HG03439 (cell line): ENCODE results near the gene CLSTN2.

Experiments
- ATAC-seq: cut with Tn5 transposase; IDR thresholded peaks from one replicate; pipeline ENCODE4 v1.9.1; 2021; ENCODE audit warnings: mild to moderate bottlenecking, moderate library complexity; ENCODE audit not compliant: unreplicated experiment

The CLSTN2 gene

DNA sequence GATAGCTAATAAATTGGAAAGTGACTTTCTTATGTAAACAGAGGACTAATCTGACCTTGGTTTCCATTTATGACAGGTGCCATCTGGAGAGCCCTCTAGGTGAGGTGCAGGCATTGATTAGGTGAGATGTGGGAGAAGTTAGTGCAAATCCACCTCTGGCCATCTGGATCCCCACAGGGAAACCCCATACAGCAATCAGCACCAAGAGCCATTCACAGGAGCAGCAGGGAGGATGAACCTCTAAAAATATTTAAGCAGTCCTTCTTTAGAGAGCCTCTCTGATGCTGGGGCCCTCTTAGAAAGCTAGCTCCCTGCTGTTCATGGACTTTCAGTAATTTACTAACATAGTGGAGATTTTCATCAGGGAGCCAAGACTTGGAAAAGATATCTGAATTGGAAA, 69.3 kb downstream of the CLSTN2 start:
- ATAC-seq: no peak

DNA sequence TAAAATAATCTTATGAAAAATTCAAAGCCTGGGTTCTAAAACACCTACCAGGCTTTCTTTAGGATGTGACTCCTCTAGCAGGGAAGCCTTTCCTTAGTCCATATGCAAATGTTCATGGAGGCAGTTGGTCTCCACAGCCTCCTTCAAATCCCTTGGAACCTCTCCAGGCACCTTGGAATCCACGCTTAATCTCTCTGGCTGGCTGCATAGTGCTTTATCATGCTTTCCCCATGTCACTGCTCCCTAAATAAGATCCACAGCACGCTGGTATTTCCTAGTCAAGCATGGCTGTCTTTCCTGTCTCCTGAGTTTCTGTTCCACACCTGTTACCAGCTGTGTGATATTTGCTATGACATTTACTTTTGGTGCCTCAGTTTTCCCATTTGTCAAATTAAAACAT, 71.3 kb downstream of the CLSTN2 start:
- ATAC-seq: no peak

DNA sequence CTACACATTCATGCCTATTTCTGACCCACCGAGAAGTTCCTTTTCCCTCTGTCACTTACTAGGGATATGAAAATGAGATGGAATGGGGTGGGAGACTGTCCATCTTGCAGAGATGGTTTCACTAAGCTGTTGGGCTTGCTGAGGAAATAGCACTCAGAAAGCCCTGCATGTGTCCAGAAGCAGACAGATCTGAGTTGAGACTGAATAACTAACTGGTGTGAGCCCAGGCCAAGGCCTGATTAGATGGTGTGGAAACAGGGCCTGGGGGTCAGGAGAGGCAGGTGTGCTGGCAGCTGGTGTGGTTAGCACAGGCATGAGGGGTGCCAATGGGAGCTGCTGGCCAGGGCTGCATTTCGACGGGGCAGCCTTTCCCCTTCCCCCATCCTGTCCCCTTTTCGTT, 72.1 kb downstream of the CLSTN2 start:
- ATAC-seq: no peak

DNA sequence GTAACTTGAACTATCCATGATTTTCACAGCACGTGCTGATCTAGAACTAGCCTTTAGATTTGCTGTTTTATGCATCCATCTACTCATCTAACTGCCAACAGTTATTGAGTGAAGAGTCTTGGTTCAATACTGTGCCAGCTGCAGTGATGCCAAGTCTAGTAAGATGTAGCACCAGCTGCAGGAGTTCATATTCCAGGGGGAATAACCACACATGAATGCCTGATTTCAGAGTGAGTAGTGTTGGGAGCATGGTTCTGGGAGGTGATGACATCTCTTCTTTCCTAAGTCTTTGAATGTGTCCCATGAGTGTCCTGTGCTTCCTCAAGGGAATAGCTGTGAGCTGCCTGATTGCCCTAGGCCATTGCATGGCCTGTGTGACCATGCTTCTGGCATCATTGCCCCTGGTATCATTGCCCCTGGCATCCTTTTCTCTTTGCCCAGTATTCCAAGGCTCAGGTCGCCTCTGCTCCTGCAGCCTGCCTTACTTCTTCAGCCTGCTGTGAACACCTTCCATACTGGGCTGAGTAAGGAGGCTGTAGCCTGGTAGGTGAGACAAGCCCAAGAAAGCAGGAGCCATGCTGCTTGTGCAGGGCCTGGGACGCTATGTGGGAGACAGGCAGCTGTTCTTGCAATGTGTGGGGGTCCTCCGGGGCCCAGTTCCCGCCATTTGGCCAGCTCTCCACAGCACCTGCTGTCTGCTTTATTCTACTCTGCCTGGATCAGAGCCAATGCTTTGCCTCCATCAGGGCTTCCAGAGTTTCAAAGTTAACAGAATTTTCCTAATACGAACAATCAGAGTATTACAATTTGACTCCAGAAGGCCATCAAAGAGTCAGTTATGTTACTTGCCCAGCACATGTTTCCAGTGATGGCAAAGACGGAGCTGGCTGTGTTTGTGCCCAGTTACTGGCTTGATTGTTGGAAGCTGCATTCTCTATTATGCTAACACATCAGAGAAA, 73.2 kb downstream of the CLSTN2 start:
- ATAC-seq: no peak

DNA sequence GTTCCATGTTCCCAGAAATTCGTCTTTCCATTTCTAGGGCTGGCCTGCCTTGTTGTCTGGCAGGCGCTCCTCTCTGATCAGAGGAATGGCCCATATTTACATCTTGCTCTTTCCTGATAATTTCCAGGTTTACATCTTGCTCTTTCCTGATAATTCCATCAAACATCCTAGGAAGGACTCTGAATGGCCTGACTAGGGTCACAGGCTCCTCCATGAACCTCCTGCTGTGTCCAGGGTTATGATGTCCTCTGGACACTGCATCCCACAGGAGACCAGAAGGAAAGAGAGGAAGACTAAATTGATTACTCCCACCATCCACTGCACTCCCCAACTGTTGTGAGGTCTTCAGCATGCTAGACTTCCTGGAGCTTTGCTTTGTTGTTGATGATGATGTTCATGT, 75.4 kb downstream of the CLSTN2 start:
- no peak for ATAC-seq

DNA sequence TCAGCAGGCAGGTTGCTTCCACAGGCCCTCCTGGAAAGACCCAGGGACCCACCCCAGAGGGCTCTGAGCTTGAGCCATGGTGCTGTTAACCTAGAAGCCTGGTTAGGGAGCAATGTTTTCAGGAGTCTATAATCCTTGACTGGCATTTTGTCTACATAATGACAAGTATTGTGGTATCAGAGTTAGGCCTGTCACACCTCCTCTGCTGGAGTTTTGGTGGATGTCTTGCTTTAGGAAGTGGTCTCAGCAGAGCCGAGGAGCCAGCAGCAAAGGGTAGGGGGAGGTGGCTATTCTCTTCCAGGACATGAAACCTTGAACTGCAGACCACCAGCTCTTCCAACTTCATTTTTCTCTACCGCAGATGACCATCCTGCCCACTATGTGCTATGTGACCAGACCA, 76.1 kb downstream of the CLSTN2 start:
- no peak for ATAC-seq

DNA sequence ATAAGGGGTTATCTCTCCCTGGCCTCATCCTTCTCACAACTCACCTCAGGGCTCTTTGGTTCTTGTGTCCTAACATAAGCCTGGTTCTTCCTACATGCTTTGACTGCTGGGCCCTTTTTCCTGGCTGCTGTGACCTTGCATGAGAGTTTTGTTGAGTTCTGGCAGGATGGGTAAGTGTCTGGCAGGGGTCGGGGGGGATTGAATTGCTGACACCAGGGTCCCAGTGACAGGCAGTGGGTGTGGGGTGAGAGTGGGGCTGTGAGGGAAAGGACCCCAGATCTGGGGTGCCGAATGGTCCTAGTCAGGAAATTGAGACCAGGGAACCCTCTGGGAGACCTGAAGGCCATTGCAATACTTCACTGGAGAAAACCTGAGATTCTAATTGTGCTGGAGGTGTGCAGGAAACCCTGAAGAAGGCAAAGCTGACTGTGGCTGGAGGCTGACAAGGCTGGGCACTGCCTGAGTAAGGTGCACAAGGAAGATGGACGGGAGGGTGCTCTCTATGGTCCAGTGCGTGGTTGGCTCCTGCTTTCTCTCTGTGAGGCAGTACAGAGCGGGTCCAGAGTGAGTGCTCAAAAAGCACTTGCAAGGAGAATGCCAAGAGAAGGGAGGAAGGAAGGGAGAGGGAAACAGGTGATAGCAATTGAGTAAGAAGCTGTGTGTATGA, 76.8 kb downstream of the CLSTN2 start:
- ATAC-seq: no peak

DNA sequence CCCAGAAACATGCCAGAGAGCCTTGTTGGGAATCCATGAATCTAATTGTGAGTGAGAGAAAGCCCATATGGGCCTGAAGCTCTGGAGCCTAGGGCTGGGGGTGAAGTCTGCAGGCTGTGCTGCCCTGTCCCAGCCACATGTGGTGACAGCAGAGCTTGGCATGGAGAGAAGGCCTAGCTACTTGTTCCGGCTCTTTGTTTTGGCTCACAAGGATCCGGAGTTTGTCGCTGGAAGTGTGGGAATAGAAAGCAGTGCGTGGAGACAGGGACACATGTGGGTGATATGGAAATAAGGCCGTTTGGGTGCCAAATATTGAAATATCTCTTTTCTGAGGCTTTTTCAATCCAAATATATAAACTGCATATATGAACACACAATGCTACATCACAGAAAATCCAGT, 78.2 kb downstream of the CLSTN2 start:
- ATAC-seq: no peak

DNA sequence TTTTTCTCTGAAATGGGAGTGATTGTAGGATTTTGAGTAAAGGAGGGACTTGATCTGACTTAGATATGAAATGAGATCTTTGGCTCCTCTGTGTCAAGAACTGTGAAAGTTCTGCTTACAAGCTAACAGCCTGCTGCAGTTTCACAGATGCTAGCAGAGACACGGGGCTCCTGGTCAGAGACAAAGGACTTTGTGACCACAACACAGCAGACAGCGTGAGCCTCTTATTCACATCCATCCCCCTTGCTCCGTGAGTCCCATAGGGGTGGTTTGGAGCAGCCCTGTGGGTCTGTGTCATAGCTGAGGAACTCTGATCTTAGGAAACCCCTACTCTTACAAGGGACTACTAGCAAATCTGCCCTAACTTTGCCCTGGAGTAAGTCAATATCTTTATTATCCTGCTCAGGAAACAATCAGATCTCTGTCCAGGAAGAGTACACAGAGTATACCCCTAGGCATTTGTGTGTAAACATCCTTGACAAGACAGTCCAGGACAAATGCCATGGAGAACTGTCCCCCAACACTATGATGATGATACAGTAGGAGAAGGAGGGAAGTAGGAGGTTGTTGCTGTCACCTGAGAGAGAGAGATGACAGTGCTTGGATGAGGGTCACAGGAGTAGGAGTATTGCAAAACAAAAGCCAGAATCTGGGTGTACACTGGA, 80.0 kb downstream of the CLSTN2 start:
- no peak for ATAC-seq

DNA sequence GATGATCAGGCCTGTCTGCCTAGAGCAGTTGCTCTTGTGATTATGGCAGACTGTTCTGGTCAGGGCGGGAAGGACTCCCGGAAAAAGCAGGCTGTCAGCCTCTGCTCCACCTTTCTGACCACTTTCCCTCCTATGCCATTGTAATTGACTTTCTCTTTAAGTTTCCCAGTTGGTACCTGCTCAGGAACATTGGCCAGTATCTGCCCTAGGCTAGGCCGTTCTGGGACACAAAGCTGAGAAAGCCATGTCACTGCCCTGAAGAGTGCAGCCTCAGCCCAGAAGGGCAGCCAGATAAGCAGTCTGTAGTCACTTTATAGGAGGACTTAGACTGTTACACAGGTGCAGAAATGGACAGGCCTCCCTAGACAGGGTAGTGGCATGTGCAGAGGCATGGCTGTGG, 80.8 kb downstream of the CLSTN2 start:
- ATAC-seq: no peak

DNA sequence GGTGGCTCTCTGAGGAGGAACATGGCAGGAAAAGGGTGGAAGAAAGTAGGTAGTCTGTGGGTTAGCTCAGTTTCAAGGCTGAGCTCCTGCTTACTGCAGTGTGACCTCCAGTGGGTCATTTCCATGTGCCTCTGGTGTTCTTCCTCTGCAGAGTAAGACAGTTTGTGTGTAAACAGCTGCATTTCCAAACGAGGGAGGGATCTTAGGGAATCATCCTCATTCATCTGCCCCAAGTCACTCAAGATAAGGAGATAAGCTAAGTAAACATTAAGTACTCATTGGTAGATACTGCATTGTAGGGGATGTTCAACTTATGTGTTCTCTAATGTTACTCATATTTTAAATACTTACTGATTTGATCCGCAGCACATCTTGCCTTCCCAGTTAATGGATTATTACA, 83.6 kb downstream of the CLSTN2 start:
- ATAC-seq: no peak

DNA sequence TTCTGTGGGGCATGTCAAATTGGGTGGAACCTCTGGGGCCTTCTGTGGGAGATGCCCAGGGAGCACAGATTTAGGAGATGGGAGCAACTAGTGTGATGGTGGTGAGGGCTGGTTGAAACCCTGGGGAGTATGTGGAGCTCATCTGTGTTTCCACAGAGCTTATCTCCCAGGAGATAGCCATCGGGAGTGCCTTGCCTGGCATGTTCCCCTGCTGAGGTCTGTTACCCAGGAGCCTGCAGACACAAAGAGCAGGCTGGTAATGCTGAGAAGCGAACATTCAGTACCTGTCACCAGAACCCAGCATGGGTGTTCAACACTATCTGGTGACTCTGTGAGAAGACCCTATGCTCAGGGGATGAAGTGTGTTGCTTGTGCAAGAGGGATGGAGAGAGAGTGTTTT, 85.0 kb downstream of the CLSTN2 start:
- no peak for ATAC-seq

DNA sequence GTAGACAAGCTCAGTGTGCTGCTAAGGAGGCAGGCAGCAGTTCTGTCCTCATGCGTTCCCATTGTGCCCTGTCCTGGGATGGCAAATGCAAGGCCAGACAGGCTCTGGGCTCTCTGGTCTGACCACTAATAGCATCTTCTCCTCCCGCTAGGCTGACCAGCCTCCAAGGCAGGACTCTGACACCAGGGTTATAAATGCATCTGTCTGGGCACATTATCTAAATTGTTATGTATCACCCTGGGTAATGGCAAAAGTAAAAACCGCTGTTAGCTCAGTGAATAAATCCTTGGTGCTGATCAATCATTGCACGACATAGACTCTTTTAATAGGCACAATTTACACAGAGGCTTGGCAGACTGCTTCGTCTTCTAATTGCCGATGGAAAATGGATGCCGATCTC, 85.6 kb downstream of the CLSTN2 start:
- no peak for ATAC-seq

DNA sequence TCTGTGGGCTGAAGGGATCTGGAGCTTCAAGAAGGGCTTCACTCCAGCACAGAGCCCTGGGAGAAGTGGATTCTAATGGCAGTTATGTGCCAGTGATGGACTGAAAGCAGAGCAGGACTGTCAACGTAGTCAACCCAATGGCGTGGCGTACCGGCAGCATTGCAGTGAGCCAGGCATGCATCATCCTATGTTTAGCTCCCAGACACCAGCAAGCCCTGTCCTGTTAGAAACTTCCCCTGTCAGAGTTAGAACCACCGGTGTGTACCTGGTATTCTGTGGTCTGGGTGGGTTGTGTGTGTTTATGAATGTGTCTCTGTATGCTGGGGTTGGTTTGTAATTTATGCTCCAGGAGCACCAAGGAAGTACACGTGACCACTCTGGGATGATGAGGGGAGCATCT, 86.3 kb downstream of the CLSTN2 start:
- ATAC-seq: no peak

DNA sequence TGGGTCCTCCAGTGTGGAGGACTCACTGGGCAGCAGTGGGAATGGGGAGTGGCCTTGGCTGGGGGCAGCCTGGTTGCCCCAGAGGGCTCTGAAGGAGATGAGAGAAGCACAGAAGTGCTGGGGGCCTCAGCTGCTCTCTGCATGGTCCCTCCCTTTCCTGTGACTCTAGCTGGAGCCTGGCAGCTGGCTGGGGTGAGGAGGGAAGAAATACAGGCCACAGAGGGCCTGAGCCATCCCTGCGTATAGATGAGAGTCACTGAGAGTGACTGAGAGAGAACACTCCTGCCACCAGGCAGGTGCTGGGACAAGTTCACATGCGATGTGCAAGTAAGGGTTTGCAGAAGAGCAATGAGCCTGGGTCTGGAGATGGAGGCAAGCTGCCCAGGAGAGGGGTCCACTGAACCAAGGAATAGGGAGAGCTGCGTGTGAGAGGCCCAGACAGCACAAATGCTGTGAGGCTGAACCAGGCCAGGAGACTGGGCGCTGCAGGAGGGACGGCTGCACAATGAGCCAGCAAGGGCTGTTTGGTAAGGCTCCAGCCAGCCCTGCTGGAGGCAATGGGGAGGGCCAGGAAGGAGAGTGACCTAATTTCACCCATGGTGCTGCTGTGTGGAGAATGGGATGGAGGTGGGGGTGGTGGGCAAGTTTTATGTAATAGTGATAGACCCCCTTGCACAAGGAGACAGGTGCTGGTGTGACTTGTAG, 87.2 kb downstream of the CLSTN2 start:
- ATAC-seq: no peak

DNA sequence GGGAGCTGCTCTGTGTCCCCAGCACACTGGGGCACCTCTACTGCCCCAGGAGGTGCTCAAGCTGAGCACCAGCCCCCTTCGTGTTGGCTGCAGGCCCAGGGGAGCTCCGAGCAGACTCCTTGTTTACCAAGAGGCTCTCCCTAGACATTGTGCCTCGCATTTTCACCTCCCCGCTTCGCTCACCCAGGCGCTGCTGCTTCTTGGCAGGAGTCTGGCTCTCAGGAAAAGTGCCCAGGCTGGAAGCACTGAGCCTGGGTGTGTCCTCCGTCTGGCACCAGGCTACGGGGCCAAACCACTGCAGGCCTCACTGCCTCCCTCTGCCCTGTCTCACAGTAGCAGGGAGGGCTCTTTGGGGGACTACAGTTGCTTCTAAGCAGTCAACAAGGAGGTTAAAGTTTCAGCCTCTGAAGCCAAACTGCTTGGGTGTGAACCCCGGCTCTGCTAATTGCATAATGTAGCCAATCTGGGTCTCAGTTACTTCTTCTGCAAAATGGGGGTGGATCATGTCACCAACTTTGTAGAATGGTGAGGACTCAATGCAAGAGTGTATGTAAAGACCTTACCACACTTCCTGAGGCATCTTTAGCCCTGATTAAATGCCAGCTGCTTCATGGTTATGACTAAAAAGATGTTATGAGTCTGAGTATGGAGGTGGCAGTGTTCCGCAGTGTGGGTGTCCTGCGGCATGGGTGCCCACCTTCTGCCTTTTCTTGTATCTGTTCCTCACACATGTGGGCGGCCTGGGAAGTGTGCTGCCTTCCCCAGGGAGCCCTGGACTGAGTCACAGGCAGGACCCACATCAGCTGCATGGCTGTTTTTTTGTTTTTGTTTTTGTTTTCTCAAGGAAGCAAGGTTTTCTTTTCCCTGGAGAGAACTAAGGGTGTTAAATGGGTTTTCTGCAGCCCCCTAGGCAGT, 88.9 kb downstream of the CLSTN2 start:
- no peak for ATAC-seq

DNA sequence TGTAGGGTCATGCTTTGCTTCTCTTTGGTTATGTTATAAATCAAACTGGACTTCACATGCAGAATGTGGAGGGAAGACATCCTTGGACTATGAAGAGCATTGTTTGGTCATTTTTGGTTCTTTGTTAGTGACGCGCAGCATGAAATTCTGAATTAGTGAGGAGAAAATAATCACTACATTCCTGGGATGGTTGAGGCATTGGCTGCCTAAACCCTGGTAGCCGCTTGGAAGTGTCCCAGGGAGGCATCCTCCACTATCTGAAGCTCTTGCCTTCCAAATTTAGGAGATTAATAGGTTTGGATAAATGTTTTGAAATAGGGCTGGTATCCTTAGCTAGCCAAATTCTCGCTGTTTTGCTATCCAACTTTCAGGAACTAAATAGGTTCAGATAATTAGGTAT, 96.2 kb downstream of the CLSTN2 start:
- ATAC-seq: no peak

DNA sequence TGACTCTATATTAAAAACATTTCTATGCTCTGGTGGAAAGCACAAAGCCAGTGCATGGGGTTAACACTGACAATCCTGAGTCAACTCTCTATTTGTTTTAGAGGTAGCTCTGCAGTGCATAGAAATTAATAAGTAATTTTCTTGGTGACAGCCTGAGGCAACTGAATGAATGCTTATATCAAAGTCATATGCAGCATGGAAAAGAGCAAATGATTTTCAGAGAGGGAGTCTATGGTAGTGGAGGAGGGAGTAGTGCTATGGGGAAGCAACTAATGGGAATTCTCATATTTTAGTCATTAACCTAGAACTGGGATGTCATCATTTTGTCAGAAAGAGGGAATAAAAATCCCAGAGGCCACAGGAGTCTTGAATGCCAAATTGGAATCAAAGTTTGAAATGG, 99.1 kb downstream of the CLSTN2 start:
- ATAC-seq: no peak

DNA sequence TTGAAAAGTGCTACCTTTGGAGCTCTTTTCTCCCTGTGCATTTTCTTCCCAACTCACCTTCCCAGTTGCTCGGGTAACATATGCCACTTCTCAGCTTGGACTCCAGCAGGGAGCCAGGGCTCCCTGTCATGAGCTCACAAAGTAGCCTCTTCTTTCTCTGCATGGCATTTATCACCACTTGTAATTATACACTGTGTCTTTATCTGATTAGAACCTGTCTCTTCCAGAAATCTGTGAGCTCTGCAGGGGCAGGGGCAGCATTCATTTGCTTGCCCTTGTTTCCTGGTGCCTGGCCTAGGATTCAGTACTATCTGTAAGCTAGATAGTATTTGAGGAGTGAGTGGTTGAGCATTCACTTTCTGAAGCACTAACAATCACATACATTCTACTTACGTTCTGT, 100.9 kb downstream of the CLSTN2 start:
- no peak for ATAC-seq

DNA sequence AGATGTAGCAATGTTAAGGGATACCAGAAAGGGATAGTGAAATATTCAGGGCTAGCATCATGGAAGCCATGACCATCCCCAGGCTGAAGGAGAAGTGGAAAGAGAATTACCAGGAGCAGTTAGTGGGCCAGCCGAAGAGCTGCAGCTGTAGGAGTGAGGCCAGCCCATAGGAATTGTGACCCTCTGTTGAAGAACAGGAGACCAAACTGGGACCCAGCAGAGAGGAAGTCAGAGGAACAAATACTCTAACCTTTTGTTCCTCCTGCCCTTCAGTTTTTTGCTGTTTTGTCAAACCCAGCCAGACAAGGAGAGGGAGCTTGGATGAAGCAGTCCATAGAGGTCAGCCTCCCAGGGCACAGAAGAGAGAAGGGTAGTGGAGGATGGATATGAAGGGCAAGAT, 115.4 kb downstream of the CLSTN2 start:
- ATAC-seq: no peak
